HepG2 (cell line): Measurements from ENCODE around the gene TNIP3. TPM values are rescaled to one million over a fixed set of nuclear protein-coding genes. Genes with fewer than 3 reads are reported as not detected.

Experiments used
- ATAC-seq: fragments of 200-7000 bp; cut with Tn5 transposase; 3 replicates; pipeline ENCODE4 v1.9.1; 2020; ENCODE audit warnings: mild to moderate bottlenecking, moderate library complexity
- BruUV-seq: library from RNA; stranded (reverse); fragments of 400-500 nt; replicated peaks from 2 replicates; lab custom pipeline; 2021; lab: Mats Ljungman, UMichigan
- CTCF ChIA-PET: fragments of 300-600 bp; formaldehyde crosslinking; extraction: SDS; loops from one replicate; lab custom pipeline; 2021; ENCODE audit warnings: low total read pairs, inconsistent platforms, low intra/inter-chr PET ratio; lab: Yijun Ruan, JAX
- POLR2A ChIA-PET: fragments of 350-600 bp; sonication (Branson Sonifier 250); formaldehyde crosslinking; loops from one replicate; lab custom pipeline; 2020; ENCODE audit warnings: antibody characterized with exemption, inconsistent platforms; lab: Yijun Ruan, JAX
- DNase-seq: peaks from one replicate; pipeline ENCODE4 v3.0.0-alpha.2; 2015; ENCODE audit warnings: low spot score
- FAIRE-seq: peaks from 3 replicates; lab custom pipeline; 2011; peaks lifted over from hg19 to GRCh38; lab: Jason Lieb, UNC
- H2AFZ ChIP-seq: one replicate; pipeline ENCODE4 v1.6.1; 2011; ENCODE audit warnings: low read length, inconsistent platforms
- H3K27ac ChIP-seq: fragments of 300-600 bp; 3 replicates; pipeline ENCODE4 v1.8.0; 2011; ENCODE audit warnings: mixed run types, mild to moderate bottlenecking, mixed read lengths, low read length, inconsistent platforms; ENCODE audit not compliant: insufficient read depth; ENCODE audit errors: extremely low read length
- H3K27me3 ChIP-seq, 2 experiments: fragments of 200-600 bp in 1 of 2; 2 replicates in 1 of 2; 3 replicates in 1 of 2; pipeline versions ENCODE4 v1.6.0 to v1.8.0; 2011; ENCODE audit warnings: low read length in 2 of 2, mild to moderate bottlenecking in 2 of 2, moderate library complexity in 2 of 2, inconsistent platforms in 1 of 2; ENCODE audit not compliant: insufficient read depth in 2 of 2, control insufficient read depth in 1 of 2
- H3K36me3 ChIP-seq, 2 experiments: fragments of 200-600 bp in 1 of 2; replicated peaks in 1 of 2; 2 replicates in 1 of 2; 3 replicates in 1 of 2; pipeline versions ENCODE4 v1.5.1 to v1.8.0; 2011; ENCODE audit warnings: low read length in 2 of 2, inconsistent platforms in 1 of 2; ENCODE audit not compliant: insufficient read depth in 2 of 2, control insufficient read depth in 1 of 2
- H3K4me1 ChIP-seq: 2 replicates; pipeline ENCODE4 v1.5.1; 2012; ENCODE audit warnings: low read length, inconsistent platforms; ENCODE audit not compliant: insufficient read depth
- H3K4me2 ChIP-seq: 2 replicates; pipeline ENCODE4 v1.6.0; 2011; ENCODE audit warnings: low read depth, low read length, inconsistent platforms
- H3K4me3 ChIP-seq, 3 experiments: fragments of 200-600 bp in 1 of 3; sonication (generic), shearing (Covaris generic) in 1 of 3; replicated peaks in 1 of 3; 2 replicates each; pipeline ENCODE4 v1.5.1; 2011 to 2016; ENCODE audit warnings: low read length in 3 of 3, inconsistent platforms in 2 of 3, low read depth in 2 of 3, mild to moderate bottlenecking in 2 of 3, control low read depth in 1 of 3, mixed read lengths in 1 of 3; ENCODE audit not compliant: insufficient read depth in 1 of 3
- H3K79me2 ChIP-seq: one replicate; pipeline ENCODE4 v1.6.1; 2011; ENCODE audit warnings: low read length, inconsistent platforms; ENCODE audit not compliant: insufficient read depth
- H3K9ac ChIP-seq: 2 replicates; pipeline ENCODE4 v1.6.0; 2011; ENCODE audit warnings: mild to moderate bottlenecking, low read depth, low read length, inconsistent platforms; ENCODE audit not compliant: insufficient read depth
- H3K9me3 ChIP-seq: 2 replicates; pipeline ENCODE4 v1.5.1; 2012; ENCODE audit warnings: mild to moderate bottlenecking, low read length
- H4K20me1 ChIP-seq: 2 replicates; pipeline ENCODE4 v1.6.0; 2011; ENCODE audit warnings: inconsistent platforms, mild to moderate bottlenecking, low read length, moderate library complexity; ENCODE audit not compliant: insufficient read depth
- IKZF4 ChIP-seq: sonication (generic); formaldehyde crosslinking; IDR thresholded peaks from 2 replicates; pipeline ENCODE4 v1.5.1; 2020; ENCODE audit warnings: borderline replicate concordance, mild to moderate bottlenecking, low read depth, missing genetic modification reagents; ENCODE audit errors: not compliant biosample characterization
- NFYB ChIP-seq: sonication (generic); formaldehyde crosslinking; IDR thresholded peaks from 2 replicates; pipeline ENCODE4 v1.4.0; 2020; ENCODE audit warnings: missing genetic modification reagents
- RBM22 ChIP-seq: fragments of 200-400 bp; formaldehyde crosslinking; optimal IDR thresholded peaks from 2 replicates; pipeline ENCODE3; 2017; ENCODE audit warnings: mild to moderate bottlenecking, low read length, moderate library complexity
- RNF2 ChIP-seq: fragments of 450-650 bp; conservative IDR thresholded peaks from 2 replicates; pipeline ENCODE4 v1.6.1; 2016; ENCODE audit warnings: low read depth
- SOX13 ChIP-seq, 3 experiments: fragments of 450-650 bp in 1 of 3; sonication (generic) in 1 of 3; formaldehyde crosslinking in 1 of 3; IDR thresholded peaks in 2 of 3; conservative IDR thresholded peaks in 1 of 3; 2 replicates each; pipeline versions ENCODE4 v1.5.0 to v1.6.1; 2016 to 2020; ENCODE audit warnings: antibody characterized with exemption in 1 of 3, mild to moderate bottlenecking in 1 of 3, missing compliant biosample characterization in 1 of 3, missing genetic modification reagents in 1 of 3, moderate library complexity in 1 of 3
- TFDP2 ChIP-seq: sonication (generic); formaldehyde crosslinking; IDR thresholded peaks from 2 replicates; pipeline ENCODE4 v1.4.0; 2020; ENCODE audit warnings: missing genetic modification reagents
- USF2 ChIP-seq, 2 experiments: sonication (generic) in 1 of 2; formaldehyde crosslinking in 1 of 2; IDR thresholded peaks; 2 replicates each; pipeline versions ENCODE4 v1.5.1 to v1.6.1; 2011 to 2020; ENCODE audit warnings: borderline replicate concordance in 1 of 2, low read depth in 1 of 2, low read length in 1 of 2, mild to moderate bottlenecking in 1 of 2, missing genetic modification reagents in 1 of 2, moderate library complexity in 1 of 2
- ZBTB25 ChIP-seq: IDR thresholded peaks from 2 replicates; pipeline ENCODE4 v1.6.1; 2018; ENCODE audit warnings: missing genetic modification reagents
- ZNF143 ChIP-seq: sonication (generic); formaldehyde crosslinking; IDR thresholded peaks from 2 replicates; pipeline ENCODE4 v1.4.0; 2020; ENCODE audit warnings: missing genetic modification reagents
- ZNF180 ChIP-seq: sonication (generic); formaldehyde crosslinking; IDR thresholded peaks from 2 replicates; pipeline ENCODE4 v1.4.0; 2020; ENCODE audit warnings: low read depth, missing genetic modification reagents, borderline replicate concordance
- ZNF207 ChIP-seq: fragments of 450-650 bp; IDR thresholded peaks from 2 replicates; pipeline ENCODE4 v1.6.1; 2016; ENCODE audit warnings: antibody characterized with exemption, borderline replicate concordance
- ZNF562 ChIP-seq: sonication (generic); formaldehyde crosslinking; IDR thresholded peaks from 2 replicates; pipeline ENCODE4 v1.8.0; 2022; ENCODE audit warnings: missing genetic modification reagents, borderline replicate concordance
- ZNF879 ChIP-seq: sonication (generic); formaldehyde crosslinking; IDR thresholded peaks from 2 replicates; pipeline ENCODE4 v1.8.1; 2023; ENCODE audit warnings: missing genetic modification reagents
- ZSCAN25 ChIP-seq: sonication (generic); formaldehyde crosslinking; IDR thresholded peaks from 2 replicates; pipeline ENCODE4 v1.8.0; 2022; ENCODE audit warnings: mild to moderate bottlenecking, missing genetic modification reagents
- WGBS: methylation state at CpG from one replicate; pipeline ENCODE4 v1.1.6; 2017; ENCODE audit warnings: low lambda C conversion rate; 5-methylcytosine and 5-hydroxymethylcytosine counted together
- in situ Hi-C: cut with HindIII; loops from 2 replicates; pipeline ENCODE4 v1.10.0; 2017; ENCODE audit warnings: low pct_unique_long_range_greater_than_20kb; ENCODE audit not compliant: extremely low pct_ligation_motif_present
- intact Hi-C: fragments of 100-400 bp; cut with micrococcal nuclease; formaldehyde crosslinking; loops from one replicate; pipeline ENCODE4 v1.10.0; 2022; ENCODE audit not compliant: unreplicated experiment
- polyA plus RNA-seq, 8 experiments: library from polyadenylated mRNA; depleted of rRNA in 3 of 8; stranded (reverse) in 7 of 8; unstranded in 1 of 8; fragments of >200 nt; fragmentation: Illumina TruSeq in 4 of 8; extraction: Trizol in 4 of 8; gene quantifications; 2 replicates each; pipeline versions ENCODE4 v1.2.1 to v1.2.3, GENCODE V29; 2011 to 2016; ENCODE audit warnings: low read depth in 4 of 8, missing spikeins in 1 of 8, mixed read lengths in 1 of 8; ENCODE audit not compliant: insufficient read depth in 1 of 8
- total RNA-seq, 5 experiments: library from RNA; depleted of rRNA; stranded (reverse); fragments of >200 nt; fragmentation: Illumina TruSeq; extraction: Trizol; gene quantifications; 2 replicates each; pipeline ENCODE4 v1.2.3, GENCODE V29; 2016; ENCODE audit warnings: low read depth in 1 of 5
- TF ChIP-seq, protein P1 (sequence below): sonication (generic); formaldehyde crosslinking; IDR thresholded peaks from 2 replicates; pipeline ENCODE4 v1.4.0; 2020; ENCODE audit warnings: missing genetic modification reagents
- TF ChIP-seq, protein P2 (sequence below): sonication (generic); formaldehyde crosslinking; IDR thresholded peaks from 2 replicates; pipeline ENCODE4 v1.8.1; 2023; ENCODE audit warnings: missing genetic modification reagents, inconsistent platforms, borderline replicate concordance

The TNIP3 gene
- total and polyA plus RNA-seq, 2 of the 13 experiments (the other 11 are each of a cell fraction or from before 2014, with no cell fraction given), result not detected

DNA sequence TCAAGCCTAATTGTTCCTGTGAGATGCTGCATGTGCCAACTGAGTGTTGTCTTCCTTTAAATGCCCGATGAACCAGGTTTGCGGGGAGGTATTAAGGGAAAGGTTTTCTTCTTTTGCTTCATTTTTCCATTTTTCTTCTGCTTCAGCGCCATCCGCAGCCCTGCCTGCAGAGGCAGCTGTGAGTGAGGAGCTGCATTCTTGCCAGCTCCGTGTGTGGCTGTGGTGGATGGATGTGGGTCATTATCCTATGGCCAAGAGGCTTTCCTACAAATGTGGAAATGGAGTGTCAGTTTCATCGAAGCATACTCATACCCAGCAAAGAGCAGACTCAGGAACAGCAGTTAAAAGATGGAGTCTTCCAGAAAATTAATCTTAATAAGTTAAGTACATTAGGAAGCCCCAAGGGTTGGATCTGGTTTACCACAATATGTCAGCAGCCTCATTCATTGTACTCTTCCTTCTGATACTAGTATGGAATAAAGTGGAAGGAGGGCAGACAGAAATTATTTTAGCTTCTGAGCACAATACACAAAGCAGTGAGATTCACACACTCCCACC is 37.6 kb downstream of the TNIP3 start:
- Histone ChIP-seq H3K4me2 (no peak overlapping the region), H3K9me3 (no peaks in the 10 kb centered on the region), H3K27me3 (no peaks in the 10 kb centered on the region)
- no peak for FAIRE-seq
- TF ChIP-seq RNF2 (no peak), NFYB (CRISPR knock-in tag) (no peak), ZSCAN25 (CRISPR knock-in tag) (no peak), ZNF562 (CRISPR knock-in tag) (no peak), ZNF143 (CRISPR knock-in tag) (no peak), SOX13 (IDR thresholded peaks at IDR 0.05) (no peak), SOX13 (CRISPR knock-in tag; conservative IDR thresholded peaks at IDR 0.05 in 1 of 2, IDR thresholded peaks at IDR 0.05 in 1 of 2) (no peak), ZNF207 (no peak), TFDP2 (no peak), ZBTB25 (CRISPR knock-in tag) (no peak), RBM22 (no peak), USF2 (IDR thresholded peaks at IDR 0.05; ENCODE audit: low read depth, low read length) (no peak), USF2 (CRISPR knock-in tag; IDR thresholded peaks at IDR 0.05; ENCODE audit: borderline replicate concordance) (no peak), ZNF879 (CRISPR knock-in tag) (no peak), IKZF4 (no peak), ZNF180 (no peak)
- TF ChIP-seq, protein P1, sequence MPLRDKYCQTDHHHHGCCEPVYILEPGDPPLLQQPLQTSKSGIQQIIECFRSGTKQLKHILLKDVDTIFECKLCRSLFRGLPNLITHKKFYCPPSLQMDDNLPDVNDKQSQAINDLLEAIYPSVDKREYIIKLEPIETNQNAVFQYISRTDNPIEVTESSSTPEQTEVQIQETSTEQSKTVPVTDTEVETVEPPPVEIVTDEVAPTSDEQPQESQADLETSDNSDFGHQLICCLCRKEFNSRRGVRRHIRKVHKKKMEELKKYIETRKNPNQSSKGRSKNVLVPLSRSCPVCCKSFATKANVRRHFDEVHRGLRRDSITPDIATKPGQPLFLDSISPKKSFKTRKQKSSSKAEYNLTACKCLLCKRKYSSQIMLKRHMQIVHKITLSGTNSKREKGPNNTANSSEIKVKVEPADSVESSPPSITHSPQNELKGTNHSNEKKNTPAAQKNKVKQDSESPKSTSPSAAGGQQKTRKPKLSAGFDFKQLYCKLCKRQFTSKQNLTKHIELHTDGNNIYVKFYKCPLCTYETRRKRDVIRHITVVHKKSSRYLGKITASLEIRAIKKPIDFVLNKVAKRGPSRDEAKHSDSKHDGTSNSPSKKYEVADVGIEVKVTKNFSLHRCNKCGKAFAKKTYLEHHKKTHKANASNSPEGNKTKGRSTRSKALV, result no peak
- TF ChIP-seq, protein P2, sequence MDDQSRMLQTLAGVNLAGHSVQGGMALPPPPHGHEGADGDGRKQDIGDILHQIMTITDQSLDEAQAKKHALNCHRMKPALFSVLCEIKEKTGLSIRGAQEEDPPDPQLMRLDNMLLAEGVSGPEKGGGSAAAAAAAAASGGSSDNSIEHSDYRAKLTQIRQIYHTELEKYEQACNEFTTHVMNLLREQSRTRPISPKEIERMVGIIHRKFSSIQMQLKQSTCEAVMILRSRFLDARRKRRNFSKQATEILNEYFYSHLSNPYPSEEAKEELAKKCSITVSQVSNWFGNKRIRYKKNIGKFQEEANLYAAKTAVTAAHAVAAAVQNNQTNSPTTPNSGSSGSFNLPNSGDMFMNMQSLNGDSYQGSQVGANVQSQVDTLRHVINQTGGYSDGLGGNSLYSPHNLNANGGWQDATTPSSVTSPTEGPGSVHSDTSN (CRISPR knock-in tag), result no peak
- TF ChIP-seq, all 625 proteins: peak for 0
- Histone ChIP-seq H3K36me3 (no peaks in the 10 kb centered on the region), H3K4me3 (no peak overlapping the region), H3K27ac (no peak overlapping the region), H4K20me1 (no peaks in the 10 kb centered on the region), H3K9ac (no peak overlapping the region), H3K4me1 (peaks cover 13% of the 10 kb centered on the region), H2AFZ (no peak overlapping the region), H3K79me2 (no peaks in the 10 kb centered on the region)
- no peak for DNase-seq
- ChIA-PET CTCF (no interaction called here), POLR2A (no interaction called here)
- BruUV-seq, result no TSS peak
- ATAC-seq, result no peak
- in situ Hi-C loops (no loop called here), intact Hi-C loops (no loop called here)
- 48% methylated on average over 6 of the region's 6 CpGs for WGBS
